ENCODE data around the gene NUTM2D.
"Not testable (repeated sequence)": the region's sequence is repeated elsewhere in the genome, so short reads cannot be mapped to it uniquely, and the experiment has no call there.

GRCh38 chr10:87350161-87350560, 7.4 kb upstream of the NUTM2D start:
- TF ChIP-seq CTCF (IDR thresholded peaks at IDR 0.05; ENCODE audit: low read depth, low read length, missing input control); TAF1 (conservative IDR thresholded peaks at IDR 0.05); FOXA1 (IDR thresholded peaks at IDR 0.05); MAX (IDR thresholded peaks at IDR 0.05); RAD21 (IDR thresholded peaks at IDR 0.05); ATF3 (IDR thresholded peaks at IDR 0.05); EGR1 (IDR thresholded peaks at IDR 0.05; ENCODE audit: low read depth in 2 of 2); GABPA (IDR thresholded peaks at IDR 0.05 in 1 of 2, conservative IDR thresholded peaks at IDR 0.05 in 1 of 2); YY1 (IDR thresholded peaks at IDR 0.05); REST (IDR thresholded peaks at IDR 0.05); SP1 (IDR thresholded peaks at IDR 0.05); JUND (IDR thresholded peaks at IDR 0.05); HNF4G (IDR thresholded peaks at IDR 0.05); RXRA (IDR thresholded peaks at IDR 0.05): not testable (repeated sequence)
